ENCODE measurements around the gene ARL6IP5.

GRCh38 chr3:69121950-69122349, 37.2 kb downstream of the ARL6IP5 start:
- TF ChIP-seq, protein P1, sequence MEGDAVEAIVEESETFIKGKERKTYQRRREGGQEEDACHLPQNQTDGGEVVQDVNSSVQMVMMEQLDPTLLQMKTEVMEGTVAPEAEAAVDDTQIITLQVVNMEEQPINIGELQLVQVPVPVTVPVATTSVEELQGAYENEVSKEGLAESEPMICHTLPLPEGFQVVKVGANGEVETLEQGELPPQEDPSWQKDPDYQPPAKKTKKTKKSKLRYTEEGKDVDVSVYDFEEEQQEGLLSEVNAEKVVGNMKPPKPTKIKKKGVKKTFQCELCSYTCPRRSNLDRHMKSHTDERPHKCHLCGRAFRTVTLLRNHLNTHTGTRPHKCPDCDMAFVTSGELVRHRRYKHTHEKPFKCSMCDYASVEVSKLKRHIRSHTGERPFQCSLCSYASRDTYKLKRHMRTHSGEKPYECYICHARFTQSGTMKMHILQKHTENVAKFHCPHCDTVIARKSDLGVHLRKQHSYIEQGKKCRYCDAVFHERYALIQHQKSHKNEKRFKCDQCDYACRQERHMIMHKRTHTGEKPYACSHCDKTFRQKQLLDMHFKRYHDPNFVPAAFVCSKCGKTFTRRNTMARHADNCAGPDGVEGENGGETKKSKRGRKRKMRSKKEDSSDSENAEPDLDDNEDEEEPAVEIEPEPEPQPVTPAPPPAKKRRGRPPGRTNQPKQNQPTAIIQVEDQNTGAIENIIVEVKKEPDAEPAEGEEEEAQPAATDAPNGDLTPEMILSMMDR (conservative IDR thresholded peaks at IDR 0.05; ENCODE audit: low read depth, low read length) = no peak
- no peak for TF ChIP-seq EZH2 (IDR thresholded peaks at IDR 0.05; ENCODE audit: low read length, unreplicated experiment)
- no peak for TF ChIP-seq EZH2phosphoT487 (IDR thresholded peaks at IDR 0.05; ENCODE audit: borderline replicate concordance, low read length)

Data from PC-3 (cell line).